Left ventricle myocardium inferior (tissue), 1 donor: Measurements from ENCODE around the gene OR14A2. TPM values are rescaled to one million over a fixed set of nuclear protein-coding genes. Genes with fewer than 3 reads are reported as not detected.
"Not testable (repeated sequence)": the region's sequence is repeated elsewhere in the genome, so short reads cannot be mapped to it uniquely, and the experiment has no call there.

Experiments
- DNase-seq: peaks from one replicate; pipeline ENCODE4 v3.0.0-alpha.2; 2020
- H3K27ac ChIP-seq: fragments of 200-600 bp; replicated peaks from 2 replicates; pipeline ENCODE4 v1.8.0; 2021
- H3K27me3 ChIP-seq: fragments of 200-600 bp; 2 replicates; pipeline ENCODE4 v1.8.0; 2021; ENCODE audit warnings: low read depth
- H3K36me3 ChIP-seq: fragments of 200-600 bp; 2 replicates; pipeline ENCODE4 v1.8.0; 2021
- H3K4me1 ChIP-seq: fragments of 200-600 bp; 2 replicates; pipeline ENCODE4 v1.8.0; 2021
- H3K4me3 ChIP-seq: fragments of 200-600 bp; 2 replicates; pipeline ENCODE4 v1.8.0; 2021; ENCODE audit warnings: mild to moderate bottlenecking, moderate library complexity
- H3K9me3 ChIP-seq: fragments of 200-600 bp; replicated peaks from 2 replicates; pipeline ENCODE4 v1.8.0; 2021
- intact Hi-C: fragments of 100-400 bp; cut with micrococcal nuclease; formaldehyde crosslinking; loops from one replicate; pipeline ENCODE4 v1.11.0; 2022
- total RNA-seq: library from RNA; stranded (reverse); fragmentation: NEBNext Ultra II Directional; extraction: Animal tissue kit (Norgen Biotek cat#: 25700); gene quantifications from one replicate; pipeline ENCODE4 v1.2.1, GENCODE V29; 2021
- TF ChIP-seq, protein P1 (sequence below): fragments of 200-600 bp; IDR thresholded peaks from 2 replicates; pipeline ENCODE4 v1.8.0; 2021; ENCODE audit warnings: antibody characterized with exemption, mild to moderate bottlenecking, borderline replicate concordance
- donor health status: DM: no; HTN: yes; CAD: no; lungs with severe emphysema.

The OR14A2 gene
- total RNA-seq, 1 donor from 2014 or later, result not detected

DNA sequence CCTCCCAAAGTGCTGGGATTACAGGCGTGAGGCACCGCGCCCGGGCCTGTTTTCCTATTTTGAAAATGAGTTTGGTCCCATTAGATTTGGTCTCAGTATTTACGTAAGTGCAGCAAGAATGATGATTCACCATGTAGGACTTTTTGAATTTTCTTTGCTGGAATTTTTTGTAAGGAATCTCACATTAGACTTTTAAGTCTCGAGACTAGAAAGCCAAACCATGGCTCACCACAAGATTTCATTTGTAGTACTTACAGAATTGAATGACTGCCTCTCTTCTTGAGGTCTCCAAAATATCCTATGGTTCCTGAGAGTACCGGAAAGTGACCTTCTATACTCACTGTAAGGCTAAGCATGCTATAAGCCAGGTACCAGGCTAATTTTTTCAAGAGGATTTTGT, 325 bp downstream of the OR14A2 start:
- H3K9me3 ChIP-seq, result peaks cover 52% of the 10 kb centered on the region
- H3K36me3 ChIP-seq, result no peaks in the 10 kb centered on the region
- TF ChIP-seq, protein P1, sequence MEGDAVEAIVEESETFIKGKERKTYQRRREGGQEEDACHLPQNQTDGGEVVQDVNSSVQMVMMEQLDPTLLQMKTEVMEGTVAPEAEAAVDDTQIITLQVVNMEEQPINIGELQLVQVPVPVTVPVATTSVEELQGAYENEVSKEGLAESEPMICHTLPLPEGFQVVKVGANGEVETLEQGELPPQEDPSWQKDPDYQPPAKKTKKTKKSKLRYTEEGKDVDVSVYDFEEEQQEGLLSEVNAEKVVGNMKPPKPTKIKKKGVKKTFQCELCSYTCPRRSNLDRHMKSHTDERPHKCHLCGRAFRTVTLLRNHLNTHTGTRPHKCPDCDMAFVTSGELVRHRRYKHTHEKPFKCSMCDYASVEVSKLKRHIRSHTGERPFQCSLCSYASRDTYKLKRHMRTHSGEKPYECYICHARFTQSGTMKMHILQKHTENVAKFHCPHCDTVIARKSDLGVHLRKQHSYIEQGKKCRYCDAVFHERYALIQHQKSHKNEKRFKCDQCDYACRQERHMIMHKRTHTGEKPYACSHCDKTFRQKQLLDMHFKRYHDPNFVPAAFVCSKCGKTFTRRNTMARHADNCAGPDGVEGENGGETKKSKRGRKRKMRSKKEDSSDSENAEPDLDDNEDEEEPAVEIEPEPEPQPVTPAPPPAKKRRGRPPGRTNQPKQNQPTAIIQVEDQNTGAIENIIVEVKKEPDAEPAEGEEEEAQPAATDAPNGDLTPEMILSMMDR, result no peak
- intact Hi-C loops, result no loop called here
- H3K4me1 ChIP-seq, result no peaks in the 10 kb centered on the region
- H3K27ac ChIP-seq, result no peak overlapping the region
- no peak overlapping the region for H3K4me3 ChIP-seq
- H3K27me3 ChIP-seq, result no peaks in the 10 kb centered on the region
- no peak for DNase-seq

DNA sequence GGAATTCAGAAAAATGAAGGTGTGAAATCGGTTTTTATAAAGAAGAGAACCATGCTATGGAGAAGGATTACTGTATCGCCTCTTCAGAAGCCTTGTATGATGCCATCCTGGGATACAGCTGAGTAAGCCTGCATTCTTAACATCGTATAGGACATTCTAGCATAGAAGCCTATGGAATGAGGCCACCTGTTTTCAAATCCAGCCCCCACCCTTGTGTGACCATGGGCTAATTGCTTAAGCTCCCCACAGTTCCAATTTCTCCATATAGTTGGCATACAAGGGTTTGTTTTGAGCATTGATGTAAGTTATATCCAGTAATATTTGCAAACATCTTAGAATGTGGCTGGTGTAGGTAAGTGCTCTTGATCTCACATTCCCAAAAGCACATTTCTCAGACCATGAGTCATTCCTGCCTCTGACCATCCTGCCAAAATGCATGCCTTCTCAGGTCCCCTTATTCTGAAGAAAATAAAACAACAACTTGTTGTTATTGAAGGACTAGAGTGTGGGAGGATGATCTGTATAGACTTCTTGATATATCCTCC, 1.5 kb downstream of the OR14A2 start:
- peaks cover 42% of the 10 kb centered on the region for H3K9me3 ChIP-seq
- intact Hi-C loops, result no loop called here
- TF ChIP-seq, protein P1, result no peak

DNA sequence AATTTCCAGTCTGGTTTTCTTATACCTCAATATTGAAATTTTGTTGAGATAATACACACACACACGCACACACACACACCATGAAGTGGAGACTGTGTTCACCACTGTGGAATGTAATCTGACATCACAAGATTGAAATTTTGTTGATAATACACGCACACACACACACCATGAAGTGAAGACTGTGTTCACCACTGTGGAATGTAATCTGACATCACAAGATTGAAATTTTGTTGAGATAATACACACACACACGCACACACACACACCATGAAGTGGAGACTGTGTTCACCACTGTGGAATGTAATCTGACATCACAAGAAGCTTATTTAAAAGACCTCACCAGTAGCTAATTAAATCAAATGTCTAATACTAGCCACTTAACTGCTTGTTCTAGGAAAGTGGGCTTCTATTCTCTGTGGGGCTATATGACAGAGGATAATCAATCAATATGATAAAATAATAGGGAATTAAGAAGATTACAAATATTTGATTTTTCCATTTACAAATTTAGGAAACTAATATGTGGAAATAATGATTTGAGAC, 5.7 kb downstream of the OR14A2 start:
- H3K4me1 ChIP-seq, H3K4me3 ChIP-seq, H3K9me3 ChIP-seq, intact Hi-C loops, H3K27me3 ChIP-seq, H3K27ac ChIP-seq, H3K36me3 ChIP-seq, DNase-seq: not testable (repeated sequence)

More for the DNA sequence above, 1.5 kb downstream of the OR14A2 start:
- DNase-seq, result no peak
- Histone ChIP-seq H3K4me3 (no peak overlapping the region), H3K36me3 (no peaks in the 10 kb centered on the region), H3K4me1 (no peaks in the 10 kb centered on the region), H3K27ac (no peak overlapping the region), H3K27me3 (no peaks in the 10 kb centered on the region)

DNA sequence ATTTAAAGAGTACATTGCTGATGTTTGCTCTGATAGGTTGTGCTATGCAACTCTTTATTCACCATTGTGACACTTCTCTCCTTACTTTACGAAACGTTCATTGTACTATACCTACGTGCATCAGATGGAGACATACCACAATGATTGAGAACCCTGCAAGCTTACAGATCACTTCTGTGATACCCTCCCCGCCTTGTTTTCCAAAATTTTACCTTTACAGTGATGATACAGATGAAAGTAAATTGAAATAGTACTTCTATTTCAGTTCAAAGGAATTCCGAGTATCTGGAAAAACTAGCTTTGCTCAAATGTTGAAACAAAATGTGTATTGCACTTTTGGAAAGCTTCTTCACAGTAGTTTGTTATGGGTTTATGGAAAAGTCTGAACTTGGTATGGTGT, 6.2 kb downstream of the OR14A2 start:
- DNase-seq, result no peak
- peaks cover 4% of the 10 kb centered on the region for H3K9me3 ChIP-seq
- TF ChIP-seq, protein P1, result no peak
- no peaks in the 10 kb centered on the region for H3K4me1 ChIP-seq
- no peak overlapping the region for H3K4me3 ChIP-seq
- no peaks in the 10 kb centered on the region for H3K27me3 ChIP-seq
- H3K27ac ChIP-seq, result no peak overlapping the region
- H3K36me3 ChIP-seq, result no peaks in the 10 kb centered on the region
- intact Hi-C loops, result no loop called here

DNA sequence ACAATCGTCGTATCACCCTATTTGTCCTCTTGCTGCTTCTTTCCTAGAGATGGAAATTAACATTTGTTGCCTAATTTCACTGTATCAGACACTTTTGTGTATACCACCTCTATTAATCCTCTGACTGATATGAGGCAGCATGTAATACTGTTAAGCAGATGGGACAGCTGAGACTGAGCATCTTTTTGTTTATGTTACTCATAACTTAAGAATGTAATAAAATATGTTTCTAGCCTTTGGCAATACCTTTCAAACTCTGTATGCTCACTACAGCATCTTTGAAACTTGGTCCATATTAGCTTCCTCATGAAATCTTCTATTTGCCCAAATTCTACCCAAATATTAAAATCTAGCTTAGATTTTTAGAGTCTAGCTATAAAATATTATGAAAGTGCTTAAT, 7.2 kb downstream of the OR14A2 start:
- H3K36me3 ChIP-seq, result no peaks in the 10 kb centered on the region
- no peak for DNase-seq

DNA sequence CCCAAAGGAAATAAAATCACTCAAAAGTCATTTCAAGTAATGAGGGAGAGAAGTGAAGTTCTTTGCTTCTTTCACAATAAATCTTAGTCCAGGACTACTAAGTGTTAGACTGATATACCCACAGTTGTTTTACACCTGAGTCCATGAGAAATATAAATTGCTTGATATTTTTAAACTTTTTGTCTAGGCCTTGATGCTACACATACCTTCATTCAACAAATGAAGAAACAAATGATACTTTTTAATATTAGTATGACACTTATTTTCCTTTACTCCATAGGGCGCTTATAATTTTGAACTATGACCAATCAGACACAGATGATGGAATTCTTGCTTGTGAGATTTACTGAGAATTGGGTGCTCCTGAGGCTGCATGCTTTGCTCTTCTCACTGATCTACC, 9.6 kb downstream of the OR14A2 start, which contains the start of gene OR14K1:
OR14K1 (plus strand) TSS at position 301 of the 400 bp plus-strand sequence; CDS start at position 301, 0 bp downstream.
- TF ChIP-seq, protein P1, result no peak
- H3K36me3 ChIP-seq, result no peaks in the 10 kb centered on the region
- no peaks in the 10 kb centered on the region for H3K27me3 ChIP-seq
- intact Hi-C loops, result no loop called here
- H3K4me3 ChIP-seq, result no peak within 1 kb of the TSS
- DNase-seq, result no peak
- H3K27ac ChIP-seq, result no peak within 1 kb of the TSS
- H3K9me3 ChIP-seq, result peaks cover 4% of the 10 kb centered on the region
- no peaks in the 10 kb centered on the region for H3K4me1 ChIP-seq

More for the DNA sequence above, 7.2 kb downstream of the OR14A2 start:
- Histone ChIP-seq H3K4me1 (no peaks in the 10 kb centered on the region), H3K9me3 (peaks cover 4% of the 10 kb centered on the region), H3K27me3 (no peaks in the 10 kb centered on the region), H3K4me3 (no peak overlapping the region), H3K27ac (no peak overlapping the region)
- intact Hi-C loops, result no loop called here
- TF ChIP-seq, protein P1, result no peak
